Esophagus squamous epithelium (tissue), 4 donors: ENCODE measurements around the gene PTGDS.

Experiments
- POLR2A ChIP-seq, 4 donors: fragments of 450-650 bp; IDR thresholded peaks; one replicate each; pipeline ENCODE4 v1.6.1; 2017; ENCODE audit warnings: antibody characterized with exemption in 4 of 4, mild to moderate bottlenecking in 4 of 4, moderate library complexity in 3 of 4
- TF ChIP-seq, protein P1 (sequence below), 6 experiments: fragments of 450-650 bp in 4 of 6; fragments of 200-600 bp in 2 of 6; sonication (generic) in 2 of 6; IDR thresholded peaks; one replicate each; pipeline ENCODE4 v1.5.1; 2016 to 2019; ENCODE audit warnings: antibody characterized with exemption in 6 of 6, mild to moderate bottlenecking in 4 of 6, moderate library complexity in 4 of 6

DNA sequence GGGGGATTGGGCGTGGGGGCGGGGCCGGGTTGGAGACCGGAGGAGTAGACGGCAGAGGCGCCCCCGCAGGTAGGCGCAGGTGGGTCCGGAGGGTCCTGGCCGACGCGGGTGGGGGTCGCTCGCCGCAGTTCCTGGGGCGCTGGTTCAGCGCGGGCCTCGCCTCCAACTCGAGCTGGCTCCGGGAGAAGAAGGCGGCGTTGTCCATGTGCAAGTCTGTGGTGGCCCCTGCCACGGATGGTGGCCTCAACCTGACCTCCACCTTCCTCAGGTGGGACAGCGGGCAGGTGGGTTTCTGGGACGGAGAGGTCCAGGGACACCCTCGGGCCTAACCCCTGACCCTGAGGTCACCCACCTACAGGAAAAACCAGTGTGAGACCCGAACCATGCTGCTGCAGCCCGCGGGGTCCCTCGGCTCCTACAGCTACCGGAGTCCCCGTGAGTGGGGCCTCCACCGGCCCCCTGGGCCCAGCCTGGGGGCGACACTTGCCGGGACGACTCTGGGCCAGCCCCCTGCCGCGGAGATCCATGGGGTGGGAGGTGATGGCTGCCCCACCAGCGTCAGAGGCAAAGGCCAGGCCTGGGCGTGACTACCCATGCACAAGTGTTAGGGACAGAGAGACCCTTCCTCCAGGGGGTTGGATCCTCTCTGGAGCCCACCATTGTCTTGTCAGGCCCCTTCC lies 1.7 kb downstream of the PTGDS start:
- TF ChIP-seq, protein P1, sequence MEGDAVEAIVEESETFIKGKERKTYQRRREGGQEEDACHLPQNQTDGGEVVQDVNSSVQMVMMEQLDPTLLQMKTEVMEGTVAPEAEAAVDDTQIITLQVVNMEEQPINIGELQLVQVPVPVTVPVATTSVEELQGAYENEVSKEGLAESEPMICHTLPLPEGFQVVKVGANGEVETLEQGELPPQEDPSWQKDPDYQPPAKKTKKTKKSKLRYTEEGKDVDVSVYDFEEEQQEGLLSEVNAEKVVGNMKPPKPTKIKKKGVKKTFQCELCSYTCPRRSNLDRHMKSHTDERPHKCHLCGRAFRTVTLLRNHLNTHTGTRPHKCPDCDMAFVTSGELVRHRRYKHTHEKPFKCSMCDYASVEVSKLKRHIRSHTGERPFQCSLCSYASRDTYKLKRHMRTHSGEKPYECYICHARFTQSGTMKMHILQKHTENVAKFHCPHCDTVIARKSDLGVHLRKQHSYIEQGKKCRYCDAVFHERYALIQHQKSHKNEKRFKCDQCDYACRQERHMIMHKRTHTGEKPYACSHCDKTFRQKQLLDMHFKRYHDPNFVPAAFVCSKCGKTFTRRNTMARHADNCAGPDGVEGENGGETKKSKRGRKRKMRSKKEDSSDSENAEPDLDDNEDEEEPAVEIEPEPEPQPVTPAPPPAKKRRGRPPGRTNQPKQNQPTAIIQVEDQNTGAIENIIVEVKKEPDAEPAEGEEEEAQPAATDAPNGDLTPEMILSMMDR (IDR thresholded peaks at IDR 0.05) = no peak
- no peak for TF ChIP-seq POLR2A (IDR thresholded peaks at IDR 0.05)
